ENCODE measurements around the gene MTMR3. TPM values are rescaled to one million over a fixed set of nuclear protein-coding genes. Genes with fewer than 3 reads are reported as not detected.
"Not testable (repeated sequence)": the region's sequence is repeated elsewhere in the genome, so short reads cannot be mapped to it uniquely, and the experiment has no call there.

The MTMR3 gene
- total RNA-seq, 2 experiments from 2014 or later, result 22.7 to 25.3 TPM

DNA sequence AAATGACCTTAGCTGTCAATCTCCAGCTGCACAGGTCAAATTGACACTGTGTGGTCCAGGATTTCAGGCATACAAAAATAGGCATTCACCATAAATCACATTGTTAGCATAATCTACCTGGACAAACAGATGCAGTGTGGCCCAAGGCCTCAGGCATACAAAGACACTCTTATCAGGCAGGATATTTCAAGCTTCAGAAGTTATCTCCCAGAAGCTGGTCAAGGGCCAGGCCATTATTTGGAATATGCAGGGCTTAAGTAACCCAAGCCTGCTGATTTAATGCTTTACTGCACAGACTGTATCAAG, 171.7 kb downstream of the MTMR3 start:
- no peak overlapping the region for H3K27ac Mint-ChIP-seq
- POLR2A ChIA-PET, result no interaction called here
- H3K36me3 Mint-ChIP-seq, result peaks cover 3% of the 10 kb centered on the region
- intact Hi-C loops (cut with micrococcal nuclease), result no loop called here
- no peak for DNase-seq
- H3K27me3 Mint-ChIP-seq, result no peaks in the 10 kb centered on the region
- H3K4me3 Mint-ChIP-seq, result no peak overlapping the region
- H3K9me3 Mint-ChIP-seq, result peaks cover 11% of the 10 kb centered on the region
- CTCF ChIA-PET, result interaction anchor here (0.7 to 1.5 kb wide), 2 partner anchors 34 to 51 kb away, joined by 3 to 4 read pairs; no protein-coding TSS in a partner anchor
- H3K4me1 Mint-ChIP-seq (ENCODE audit: low read depth), result no peaks in the 10 kb centered on the region

DNA sequence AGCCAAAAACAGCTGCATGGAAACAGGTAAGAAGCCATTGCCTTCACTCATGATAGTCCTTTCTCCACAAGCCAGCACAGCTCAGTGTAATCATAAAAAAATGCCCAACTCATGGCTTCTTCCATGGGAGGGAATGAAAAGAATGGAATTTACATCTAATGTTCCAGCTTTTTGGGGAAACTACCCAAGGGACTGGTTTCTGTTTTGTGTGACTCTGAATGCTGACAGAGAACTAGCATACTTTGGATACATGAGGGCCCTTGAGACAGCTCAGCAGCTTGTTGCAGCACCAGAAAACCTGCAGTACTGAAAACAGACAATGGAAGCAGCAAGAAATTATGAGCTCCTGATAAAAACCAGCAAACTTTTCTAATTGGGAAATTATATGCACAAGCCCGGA, 173.0 kb downstream of the MTMR3 start:
- POLR2A ChIA-PET, result no interaction called here
- H3K4me3 Mint-ChIP-seq, result no peak overlapping the region
- no peaks in the 10 kb centered on the region for H3K4me1 Mint-ChIP-seq (ENCODE audit: low read depth)
- peaks cover 11% of the 10 kb centered on the region for H3K9me3 Mint-ChIP-seq
- peaks cover 3% of the 10 kb centered on the region for H3K36me3 Mint-ChIP-seq
- CTCF ChIA-PET, result interaction anchor here (0.7 kb wide), 1 partner anchor 249 kb away, joined by 3 read pairs; no protein-coding TSS in a partner anchor
- H3K27me3 Mint-ChIP-seq, result no peaks in the 10 kb centered on the region
- intact Hi-C loops (cut with micrococcal nuclease), result no loop called here
- H3K27ac Mint-ChIP-seq, result no peak overlapping the region
- DNase-seq, result no peak

DNA sequence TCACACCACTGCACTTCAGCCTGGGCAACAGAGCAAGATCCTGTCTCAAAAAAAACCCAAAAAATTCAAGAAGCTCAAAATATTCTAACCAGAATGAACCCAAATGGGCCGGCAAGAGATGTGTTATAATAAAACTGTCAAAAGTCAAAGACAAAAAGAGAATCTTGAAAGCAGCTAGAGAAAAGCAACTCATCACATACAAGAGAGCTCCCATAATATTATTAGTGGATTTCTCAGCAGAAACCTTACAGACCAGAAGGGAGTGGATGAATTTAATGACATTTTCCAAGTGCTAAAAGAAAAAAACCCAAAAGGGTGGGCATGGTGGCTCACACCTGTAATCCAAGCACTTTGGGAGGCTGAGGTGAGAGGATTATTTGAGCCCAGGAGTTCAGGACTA, 174.4 kb downstream of the MTMR3 start:
- DNase-seq, result no peak
- CTCF ChIA-PET, result interaction anchor here (0.7 kb wide), 1 partner anchor 24 kb away, joined by 3 read pairs; no protein-coding TSS in a partner anchor
- intact Hi-C loops (cut with micrococcal nuclease), result no loop called here
- POLR2A ChIA-PET, result no interaction called here
- Mint-ChIP-seq H3K36me3 (peaks cover 3% of the 10 kb centered on the region), H3K9me3 (peaks cover 11% of the 10 kb centered on the region), H3K4me3 (no peak overlapping the region), H3K4me1 (ENCODE audit: low read depth) (no peaks in the 10 kb centered on the region), H3K27me3 (peaks cover 4% of the 10 kb centered on the region), H3K27ac (no peak overlapping the region)

DNA sequence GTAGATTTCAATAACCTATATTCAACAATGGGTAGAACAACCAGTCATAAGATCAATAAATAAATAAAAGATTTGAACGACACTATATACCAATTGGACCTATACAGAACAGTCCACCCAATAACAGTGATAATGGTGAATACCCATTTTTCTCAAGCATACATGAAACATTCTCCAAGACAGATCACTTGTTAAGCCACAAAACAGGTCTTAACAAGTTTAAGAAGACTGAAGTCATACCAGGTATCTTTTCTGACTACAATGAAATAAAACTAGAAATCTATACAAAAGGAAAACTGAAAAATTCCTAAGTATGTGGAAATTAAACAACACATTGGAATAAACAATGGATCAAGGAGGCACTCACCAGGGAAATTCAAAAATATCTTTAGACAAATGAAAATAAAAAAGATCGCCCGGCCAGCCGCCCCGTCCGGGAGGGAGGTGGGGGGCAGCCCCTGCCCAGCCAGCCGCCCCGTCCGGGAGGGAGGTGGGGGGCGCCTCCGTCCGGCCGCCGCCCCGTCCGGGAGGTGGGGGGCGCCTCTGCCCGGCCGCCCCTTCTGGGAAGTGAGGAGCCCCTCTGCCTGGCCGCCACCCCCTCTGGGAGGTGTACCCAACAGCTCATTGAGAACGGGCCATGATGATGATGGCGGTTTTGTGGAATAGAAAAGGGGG, 176.5 kb downstream of the MTMR3 start:
- peaks cover 22% of the 10 kb centered on the region for H3K9me3 Mint-ChIP-seq
- H3K36me3 Mint-ChIP-seq; H3K4me1 Mint-ChIP-seq (ENCODE audit: low read depth); H3K27ac Mint-ChIP-seq; intact Hi-C loops (cut with micrococcal nuclease); CTCF ChIA-PET; H3K27me3 Mint-ChIP-seq; POLR2A ChIA-PET; H3K4me3 Mint-ChIP-seq; DNase-seq: not testable (repeated sequence)

DNA sequence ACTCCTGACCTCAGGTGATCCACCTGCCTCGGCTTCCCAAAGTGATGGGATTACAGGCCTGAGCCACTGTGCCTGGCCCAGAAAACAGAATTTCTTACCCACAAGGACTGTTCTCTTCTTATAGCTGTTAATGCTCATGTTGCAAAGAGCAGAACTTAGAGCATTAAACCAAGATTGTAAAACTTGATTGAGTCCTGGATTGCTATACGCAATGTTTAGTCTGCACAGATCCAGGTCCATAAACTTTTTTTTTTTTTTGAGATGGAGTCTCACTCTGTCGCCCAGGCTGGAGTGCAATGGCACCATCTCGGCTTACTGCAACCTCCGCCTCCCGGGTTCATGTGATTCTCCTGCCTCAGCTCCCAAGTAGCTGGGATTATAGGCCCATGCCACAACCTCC, 178.1 kb downstream of the MTMR3 start:
- H3K27me3 Mint-ChIP-seq; DNase-seq; H3K27ac Mint-ChIP-seq; POLR2A ChIA-PET; H3K4me3 Mint-ChIP-seq; H3K36me3 Mint-ChIP-seq; intact Hi-C loops (cut with micrococcal nuclease); CTCF ChIA-PET; H3K4me1 Mint-ChIP-seq (ENCODE audit: low read depth): not testable (repeated sequence)
- H3K9me3 Mint-ChIP-seq, result peaks cover 25% of the 10 kb centered on the region

DNA sequence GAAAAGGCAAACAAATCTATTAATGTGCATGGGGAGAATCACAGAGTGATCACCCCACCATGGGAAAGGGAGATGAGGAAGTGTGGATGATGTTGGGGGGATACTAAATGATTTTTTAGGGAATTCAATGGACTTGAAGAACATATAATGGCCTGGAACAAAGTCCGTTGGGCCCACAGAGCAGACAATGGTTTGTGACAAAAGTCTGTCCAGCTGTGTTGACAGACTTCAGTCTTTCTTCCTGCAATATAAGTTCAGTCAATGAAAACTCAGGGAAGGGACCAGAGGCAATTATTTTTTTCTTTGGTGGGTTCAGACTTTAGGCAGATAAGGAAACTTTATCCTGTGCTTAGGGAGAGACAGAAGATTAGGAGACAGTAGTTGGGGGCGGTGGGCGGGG, 179.3 kb downstream of the MTMR3 start:
- H3K27me3 Mint-ChIP-seq, result peaks cover 5% of the 10 kb centered on the region
- ChIA-PET CTCF (no interaction called here), POLR2A (no interaction called here)
- no peak overlapping the region for H3K4me3 Mint-ChIP-seq
- no peak for DNase-seq
- intact Hi-C loops (cut with micrococcal nuclease), result no loop called here
- H3K36me3 Mint-ChIP-seq, result peaks cover 2% of the 10 kb centered on the region
- no peaks in the 10 kb centered on the region for H3K4me1 Mint-ChIP-seq (ENCODE audit: low read depth)
- peaks cover 20% of the 10 kb centered on the region for H3K9me3 Mint-ChIP-seq
- H3K27ac Mint-ChIP-seq, result no peak overlapping the region

DNA sequence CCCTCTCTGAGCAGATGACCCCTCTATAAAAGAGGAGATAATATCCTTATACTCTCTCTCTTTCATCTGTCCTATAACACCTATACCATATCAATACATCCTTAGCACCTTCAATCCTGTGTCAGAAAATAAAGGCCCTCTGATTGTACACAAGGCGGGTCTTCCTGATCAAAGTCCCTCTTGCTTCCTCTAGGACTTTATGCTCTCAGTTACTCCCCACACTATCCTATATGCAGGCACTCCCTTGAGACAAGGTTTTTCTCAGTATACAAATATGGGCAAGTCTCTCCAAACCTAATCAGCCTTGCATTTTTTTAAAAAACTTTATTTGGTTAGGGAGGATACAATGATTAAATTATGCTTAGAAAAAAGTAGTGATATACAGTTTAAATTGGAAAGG, 180.0 kb downstream of the MTMR3 start:
- DNase-seq, result no peak
- Mint-ChIP-seq H3K36me3 (no peaks in the 10 kb centered on the region), H3K27ac (no peak overlapping the region), H3K9me3 (peaks cover 17% of the 10 kb centered on the region), H3K27me3 (peaks cover 5% of the 10 kb centered on the region), H3K4me1 (ENCODE audit: low read depth) (no peaks in the 10 kb centered on the region), H3K4me3 (no peak overlapping the region)
- CTCF ChIA-PET, result no interaction called here
- intact Hi-C loops (cut with micrococcal nuclease), result no loop called here
- POLR2A ChIA-PET, result no interaction called here

DNA sequence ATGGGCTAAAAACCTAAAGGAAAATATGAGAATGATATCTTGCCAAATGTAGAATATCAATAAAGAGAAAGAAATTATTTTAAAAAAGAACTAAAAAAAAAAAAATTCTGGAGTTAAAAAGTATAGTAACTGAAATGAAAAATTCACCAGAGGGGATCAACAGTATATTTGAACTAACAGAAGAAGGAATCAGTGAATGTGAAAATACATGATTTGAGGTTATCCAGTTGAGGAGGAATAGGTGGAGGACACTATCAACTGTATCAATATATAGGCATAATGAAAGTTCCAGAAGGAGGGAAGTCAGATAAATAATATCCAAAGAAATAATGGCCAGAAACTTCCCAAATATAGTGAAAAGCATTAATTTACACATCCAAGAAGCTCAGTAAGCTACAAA, 181.2 kb downstream of the MTMR3 start:
- CTCF ChIA-PET, result no interaction called here
- H3K4me3 Mint-ChIP-seq, result no peak overlapping the region
- no peak for DNase-seq

DNA sequence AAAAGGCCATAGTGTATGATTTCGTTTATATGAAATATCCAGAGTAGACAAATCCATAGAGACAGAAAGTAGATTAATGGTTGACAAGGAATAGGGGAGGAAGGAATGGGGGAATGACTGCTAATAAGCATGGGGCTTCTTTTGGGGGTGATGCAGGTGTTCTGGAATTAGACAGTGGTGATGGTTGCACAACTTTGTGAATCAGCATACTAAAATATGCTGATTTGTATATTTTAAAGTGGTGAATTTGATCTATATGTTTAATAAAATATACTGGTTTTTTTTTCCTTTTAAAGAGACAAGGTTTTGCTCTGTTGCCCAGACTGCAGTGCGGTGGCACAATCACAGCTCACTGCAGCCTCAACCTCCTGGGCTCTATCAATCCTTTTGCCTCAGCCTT, 190.8 kb downstream of the MTMR3 start:
- Mint-ChIP-seq H3K27ac (no peak overlapping the region), H3K4me1 (ENCODE audit: low read depth) (peaks cover 18% of the 10 kb centered on the region), H3K36me3 (no peaks in the 10 kb centered on the region), H3K27me3 (no peaks in the 10 kb centered on the region), H3K4me3 (no peak overlapping the region), H3K9me3 (peaks cover 3% of the 10 kb centered on the region)
- intact Hi-C loops (cut with micrococcal nuclease), result no loop called here
- CTCF ChIA-PET, result no interaction called here
- POLR2A ChIA-PET, result no interaction called here
- no peak for DNase-seq

More for the DNA sequence above, 181.2 kb downstream of the MTMR3 start:
- Mint-ChIP-seq H3K27ac (no peak overlapping the region), H3K9me3 (peaks cover 17% of the 10 kb centered on the region), H3K36me3 (no peaks in the 10 kb centered on the region), H3K4me1 (ENCODE audit: low read depth) (no peaks in the 10 kb centered on the region), H3K27me3 (peaks cover 5% of the 10 kb centered on the region)
- intact Hi-C loops (cut with micrococcal nuclease), result no loop called here
- POLR2A ChIA-PET, result no interaction called here

DNA sequence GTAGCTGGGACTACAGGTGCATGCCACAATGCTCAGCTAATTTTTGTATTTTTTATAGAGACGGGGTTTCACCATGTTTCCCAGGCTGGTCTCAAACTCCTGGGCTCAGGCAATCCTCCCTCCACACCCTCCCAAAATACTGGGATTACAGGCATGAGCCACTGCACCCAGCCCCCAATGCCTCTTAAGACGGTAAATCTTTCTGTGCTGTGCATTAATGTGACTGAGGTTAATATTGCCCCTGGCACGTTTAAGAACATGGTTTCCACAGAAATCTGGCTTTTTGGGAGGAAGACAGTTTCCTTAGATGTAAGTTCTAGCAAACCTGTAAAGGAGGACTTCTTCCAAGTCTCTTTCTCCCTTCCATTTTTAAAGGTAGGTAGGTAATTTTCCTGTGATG, 191.2 kb downstream of the MTMR3 start:
- POLR2A ChIA-PET, result no interaction called here
- intact Hi-C loops (cut with micrococcal nuclease), result no loop called here
- Mint-ChIP-seq H3K9me3 (peaks cover 3% of the 10 kb centered on the region), H3K36me3 (no peaks in the 10 kb centered on the region), H3K4me3 (no peak overlapping the region), H3K4me1 (ENCODE audit: low read depth) (peaks cover 22% of the 10 kb centered on the region), H3K27me3 (no peaks in the 10 kb centered on the region), H3K27ac (no peak overlapping the region)
- no peak for DNase-seq
- CTCF ChIA-PET, result no interaction called here

DNA sequence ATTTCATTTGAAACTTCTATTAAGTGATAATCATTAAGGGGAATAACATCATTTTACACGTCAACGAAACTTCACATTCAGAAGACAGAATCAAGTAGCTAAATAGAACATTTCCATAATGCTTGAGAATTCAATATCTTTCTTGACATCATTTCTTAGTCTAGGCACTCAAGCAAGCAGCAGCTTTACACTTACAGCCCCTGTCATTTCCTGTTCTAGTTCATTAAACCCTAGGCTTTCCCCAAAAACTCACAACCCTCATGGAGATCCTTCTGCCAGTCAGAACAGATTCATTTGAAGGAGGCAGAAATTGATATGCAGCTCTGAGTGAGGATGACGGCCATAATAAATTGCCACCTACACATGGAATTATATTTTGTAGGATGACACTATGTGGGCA, 192.0 kb downstream of the MTMR3 start:
- intact Hi-C loops (cut with micrococcal nuclease), result loop anchor here (5.0 kb wide), 1 partner anchor 308 kb away; the partner anchor contains the start of genes UQCR10 and ZMAT5
- Mint-ChIP-seq H3K4me1 (ENCODE audit: low read depth) (peaks cover 22% of the 10 kb centered on the region), H3K9me3 (peaks cover 3% of the 10 kb centered on the region), H3K4me3 (no peak overlapping the region), H3K36me3 (no peaks in the 10 kb centered on the region), H3K27me3 (no peaks in the 10 kb centered on the region), H3K27ac (no peak overlapping the region)
- ChIA-PET POLR2A (no interaction called here), CTCF (interaction anchor here (2.1 kb wide), 1 partner anchor 13 kb away, joined by 5 read pairs; no protein-coding TSS in a partner anchor)
- DNase-seq, result no peak

DNA sequence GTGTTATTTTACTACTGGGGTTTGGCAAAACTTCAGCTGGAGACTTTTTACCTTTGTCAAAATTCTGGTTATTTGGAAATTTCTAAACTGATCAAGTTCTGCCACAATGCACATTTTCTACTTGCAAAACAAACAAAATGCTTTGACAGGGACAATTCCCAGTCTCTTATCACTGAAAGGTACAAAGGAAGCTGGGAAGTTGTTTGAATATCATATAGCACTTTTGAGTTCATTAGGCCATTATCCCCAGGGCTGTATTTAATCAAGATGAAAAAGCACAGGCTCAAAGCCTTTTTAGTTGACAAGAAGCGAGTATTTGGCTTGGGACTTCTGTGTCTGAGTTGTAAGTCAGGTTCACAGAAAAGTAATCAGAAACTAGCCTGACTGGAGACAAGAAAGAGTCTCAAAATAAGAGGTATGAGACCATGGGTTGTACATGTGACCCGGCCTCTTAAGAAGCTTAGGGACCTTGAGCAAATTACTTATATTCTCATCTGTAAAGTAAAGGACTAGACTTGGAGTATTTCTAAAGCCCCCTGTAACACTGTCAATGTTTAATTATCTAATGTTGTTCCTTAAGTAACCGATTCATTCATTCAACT, 194.4 kb downstream of the MTMR3 start:
- Mint-ChIP-seq H3K36me3 (no peaks in the 10 kb centered on the region), H3K4me1 (ENCODE audit: low read depth) (peaks cover 20% of the 10 kb centered on the region), H3K27me3 (no peaks in the 10 kb centered on the region), H3K4me3 (no peak overlapping the region), H3K9me3 (peaks cover under 1% of the 10 kb centered on the region), H3K27ac (no peak overlapping the region)
- intact Hi-C loops (cut with micrococcal nuclease), result loop anchor here (5.0 kb wide), 1 partner anchor 310 kb away; the partner anchor contains the start of genes UQCR10 and ZMAT5
- ChIA-PET CTCF (interaction anchor here (0.9 to 2.1 kb wide), 3 partner anchors 11 to 452 kb away, joined by 3 to 9 read pairs (median 3); no protein-coding TSS in a partner anchor), POLR2A (no interaction called here)
- no peak for DNase-seq

Measured in activated CD4-positive, alpha-beta memory T cell treated with anti-CD3 and anti-CD28 coated beads for 36 hours (primary cell).